Measurements from ENCODE around the gene GSTO2.

Gene GSTO2

GRCh38 chr10:104328646-104328895 lies 59.6 kb downstream of the GSTO2 start:
- Histone ChIP-seq H3K4me3 (ENCODE audit: extremely low read depth, insufficient read depth, low read length, poor library complexity, severe bottlenecking) (peak overlapping the region; percentile 14), H3K9me3 (ENCODE audit: control insufficient read depth, low read length) (no peaks in the 10 kb centered on the region), H3K36me3 (ENCODE audit: control insufficient read depth, insufficient read depth, low read length) (peaks cover 30% of the 10 kb centered on the region), H3K4me1 (ENCODE audit: control insufficient read depth, insufficient read depth, low read length, poor library complexity, severe bottlenecking) (peaks cover 80% of the 10 kb centered on the region), H3K27ac (ENCODE audit: low read depth, low read length, severe bottlenecking) (peak overlapping the region; percentile 96)
- WGBS, 2 experiments (ENCODE audit: insufficient coverage in 2 of 2), result 14% methylated on average over 1 to 3 of the region's 3 CpGs

GRCh38 chr10:104328896-104329710 lies 60.1 kb downstream of the GSTO2 start:
- peak overlapping the region; percentile 14 for H3K4me3 ChIP-seq (ENCODE audit: extremely low read depth, insufficient read depth, low read length, poor library complexity, severe bottlenecking)
- WGBS, 2 experiments (ENCODE audit: insufficient coverage in 2 of 2), result 40 to 53% methylated on average over 8 to 9 of the region's 15 CpGs
- H3K4me1 ChIP-seq (ENCODE audit: control insufficient read depth, insufficient read depth, low read length, poor library complexity, severe bottlenecking), result peaks cover 84% of the 10 kb centered on the region
- H3K36me3 ChIP-seq (ENCODE audit: control insufficient read depth, insufficient read depth, low read length), result peaks cover 24% of the 10 kb centered on the region
- peak overlapping the region; percentile 96 for H3K27ac ChIP-seq (ENCODE audit: low read depth, low read length, severe bottlenecking)
- H3K9me3 ChIP-seq (ENCODE audit: control insufficient read depth, low read length), result no peaks in the 10 kb centered on the region

- Histone ChIP-seq H3K4me3 (ENCODE audit: extremely low read depth, insufficient read depth, low read length, poor library complexity, severe bottlenecking) (no peak overlapping the region), H3K36me3 (ENCODE audit: control insufficient read depth, insufficient read depth, low read length) (peaks cover 18% of the 10 kb centered on the region), H3K4me1 (ENCODE audit: control insufficient read depth, insufficient read depth, low read length, poor library complexity, severe bottlenecking) (peaks cover 89% of the 10 kb centered on the region), H3K9me3 (ENCODE audit: control insufficient read depth, low read length) (no peaks in the 10 kb centered on the region), H3K27ac (ENCODE audit: low read depth, low read length, severe bottlenecking) (peak overlapping the region; percentile 96)
- WGBS, 2 experiments (ENCODE audit: insufficient coverage in 2 of 2), result 86 to 93% methylated on average over 2 of the region's 3 CpGs
These were observed 60.8 kb downstream of the GSTO2 start for GRCh38 chr10:104329735-104330134.

- H3K4me3 ChIP-seq (ENCODE audit: extremely low read depth, insufficient read depth, low read length, poor library complexity, severe bottlenecking), result no peak overlapping the region
- H3K9me3 ChIP-seq (ENCODE audit: control insufficient read depth, low read length), result no peaks in the 10 kb centered on the region
- peaks cover 96% of the 10 kb centered on the region for H3K4me1 ChIP-seq (ENCODE audit: control insufficient read depth, insufficient read depth, low read length, poor library complexity, severe bottlenecking)
- H3K36me3 ChIP-seq (ENCODE audit: control insufficient read depth, insufficient read depth, low read length), result peaks cover 17% of the 10 kb centered on the region
- WGBS, 2 experiments (ENCODE audit: insufficient coverage in 2 of 2), result 31 to 37% methylated on average over 7 to 8 of the region's 8 CpGs
- H3K27ac ChIP-seq (ENCODE audit: low read depth, low read length, severe bottlenecking), result peak overlapping the region; percentile 96
These were observed 61.5 kb downstream of the GSTO2 start for GRCh38 chr10:104330168-104331110.

- 39 to 44% methylated on average over 7 to 9 of the region's 9 CpGs for WGBS, 2 experiments (ENCODE audit: insufficient coverage in 2 of 2)
- H3K27ac ChIP-seq (ENCODE audit: low read depth, low read length, severe bottlenecking), result peak overlapping the region; percentile 96
- H3K4me3 ChIP-seq (ENCODE audit: extremely low read depth, insufficient read depth, low read length, poor library complexity, severe bottlenecking), result no peak overlapping the region
These were observed 62.3 kb downstream of the GSTO2 start for GRCh38 chr10:104331208-104331838.

GRCh38 chr10:104332243-104333031 lies 63.5 kb downstream of the GSTO2 start:
- Histone ChIP-seq H3K27ac (ENCODE audit: low read depth, low read length, severe bottlenecking) (peak overlapping the region; percentile 96), H3K4me3 (ENCODE audit: extremely low read depth, insufficient read depth, low read length, poor library complexity, severe bottlenecking) (no peak overlapping the region), H3K4me1 (ENCODE audit: control insufficient read depth, insufficient read depth, low read length, poor library complexity, severe bottlenecking) (peaks cover 81% of the 10 kb centered on the region), H3K9me3 (ENCODE audit: control insufficient read depth, low read length) (no peaks in the 10 kb centered on the region), H3K36me3 (ENCODE audit: control insufficient read depth, insufficient read depth, low read length) (peaks cover 11% of the 10 kb centered on the region)
- 79 to 81% methylated on average over 7 to 8 of the region's 11 CpGs for WGBS, 2 experiments (ENCODE audit: insufficient coverage in 2 of 2)

More at GRCh38 chr10:104331208-104331838, 62.3 kb downstream of the GSTO2 start:
- peaks cover 13% of the 10 kb centered on the region for H3K36me3 ChIP-seq (ENCODE audit: control insufficient read depth, insufficient read depth, low read length)
- no peaks in the 10 kb centered on the region for H3K9me3 ChIP-seq (ENCODE audit: control insufficient read depth, low read length)
- peaks cover 92% of the 10 kb centered on the region for H3K4me1 ChIP-seq (ENCODE audit: control insufficient read depth, insufficient read depth, low read length, poor library complexity, severe bottlenecking)

- WGBS, 2 experiments (ENCODE audit: insufficient coverage in 2 of 2), result 47 to 61% methylated on average over 6 to 10 of the region's 13 CpGs
- Histone ChIP-seq H3K36me3 (ENCODE audit: control insufficient read depth, insufficient read depth, low read length) (peaks cover 11% of the 10 kb centered on the region), H3K4me3 (ENCODE audit: extremely low read depth, insufficient read depth, low read length, poor library complexity, severe bottlenecking) (no peak overlapping the region), H3K4me1 (ENCODE audit: control insufficient read depth, insufficient read depth, low read length, poor library complexity, severe bottlenecking) (peaks cover 73% of the 10 kb centered on the region), H3K27ac (ENCODE audit: low read depth, low read length, severe bottlenecking) (peak overlapping the region; percentile 69), H3K9me3 (ENCODE audit: control insufficient read depth, low read length) (no peaks in the 10 kb centered on the region)
These were observed 64.2 kb downstream of the GSTO2 start for GRCh38 chr10:104333032-104333727.

- 84 to 87% methylated on average over 14 to 15 of the region's 15 CpGs for WGBS, 2 experiments (ENCODE audit: insufficient coverage in 2 of 2)
- peaks cover 11% of the 10 kb centered on the region for H3K36me3 ChIP-seq (ENCODE audit: control insufficient read depth, insufficient read depth, low read length)
- peaks cover 67% of the 10 kb centered on the region for H3K4me1 ChIP-seq (ENCODE audit: control insufficient read depth, insufficient read depth, low read length, poor library complexity, severe bottlenecking)
- H3K27ac ChIP-seq (ENCODE audit: low read depth, low read length, severe bottlenecking), result no peak overlapping the region
- H3K4me3 ChIP-seq (ENCODE audit: extremely low read depth, insufficient read depth, low read length, poor library complexity, severe bottlenecking), result no peak overlapping the region
- H3K9me3 ChIP-seq (ENCODE audit: control insufficient read depth, low read length), result no peaks in the 10 kb centered on the region
These were observed 64.9 kb downstream of the GSTO2 start for GRCh38 chr10:104333728-104334373.

GRCh38 chr10:104334561-104334960 lies 65.6 kb downstream of the GSTO2 start:
- peaks cover 60% of the 10 kb centered on the region for H3K4me1 ChIP-seq (ENCODE audit: control insufficient read depth, insufficient read depth, low read length, poor library complexity, severe bottlenecking)
- H3K27ac ChIP-seq (ENCODE audit: low read depth, low read length, severe bottlenecking), result no peak overlapping the region
- H3K9me3 ChIP-seq (ENCODE audit: control insufficient read depth, low read length), result no peaks in the 10 kb centered on the region
- peaks cover 11% of the 10 kb centered on the region for H3K36me3 ChIP-seq (ENCODE audit: control insufficient read depth, insufficient read depth, low read length)
- WGBS, 2 experiments (ENCODE audit: insufficient coverage in 2 of 2), result 94 to 100% methylated on average over 5 of the region's 6 CpGs
- H3K4me3 ChIP-seq (ENCODE audit: extremely low read depth, insufficient read depth, low read length, poor library complexity, severe bottlenecking), result no peak overlapping the region

All from mesodermal cell (in vitro differentiated cells).